BJ (cell line): ENCODE measurements around the gene DOCK8. TPM values are rescaled to one million over a fixed set of nuclear protein-coding genes. Genes with fewer than 3 reads are reported as not detected.

Experiments
- CTCF ChIA-PET: fragments of 350-600 bp; formaldehyde crosslinking; extraction: SDS; loops from one replicate; lab custom pipeline; 2021; ENCODE audit warnings: antibody characterized with exemption, inconsistent platforms; lab: Yijun Ruan, JAX
- POLR2A ChIA-PET: fragments of 300-600 bp; sonication (Branson Sonifier 250); formaldehyde crosslinking; extraction: SDS; loops from one replicate; lab custom pipeline; 2021; ENCODE audit warnings: antibody characterized with exemption; lab: Charles Lee
- DNase-seq: peaks from one replicate; pipeline ENCODE4 v3.0.0-alpha.2; 2011; ENCODE audit warnings: low read depth
- H3K27me3 ChIP-seq: 2 replicates; pipeline ENCODE4 v1.6.0; 2011; ENCODE audit warnings: low read length; ENCODE audit not compliant: control insufficient read depth, insufficient read depth
- H3K36me3 ChIP-seq: 2 replicates; pipeline ENCODE4 v1.5.1; 2011; ENCODE audit warnings: low read length; ENCODE audit not compliant: control insufficient read depth, insufficient read depth
- H3K4me3 ChIP-seq: 2 replicates; pipeline ENCODE4 v1.5.1; 2011; ENCODE audit warnings: low read depth, mild to moderate bottlenecking, control low read depth, low read length
- CTCF ChIP-seq: IDR thresholded peaks from 2 replicates; pipeline ENCODE4 v1.5.1; 2011; ENCODE audit warnings: low read depth, mild to moderate bottlenecking, control low read depth, inconsistent platforms, low read length, moderate library complexity; ENCODE audit not compliant: insufficient read depth
- polyA plus RNA-seq: library from polyadenylated mRNA; depleted of rRNA; stranded (reverse); fragments of >200 nt; gene quantifications from 2 replicates; pipeline ENCODE4 v1.2.3, GENCODE V29; 2011

Gene DOCK8
- polyA plus RNA-seq, 1 experiment: 0.07 TPM

- POLR2A ChIA-PET: no interaction called here
- H3K36me3 ChIP-seq: no peaks in the 10 kb centered on the region
- H3K4me3 ChIP-seq: no peak overlapping the region
- TF ChIP-seq CTCF: no peak
- CTCF ChIA-PET: no interaction called here
- no peaks in the 10 kb centered on the region for H3K27me3 ChIP-seq
- no peak for DNase-seq
These were observed 7.5 kb downstream of the DOCK8 start for GRCh38 chr9:221989-222776.

GRCh38 chr9:223152-223551 is 8.5 kb downstream of the DOCK8 start:
- Histone ChIP-seq H3K36me3 (no peaks in the 10 kb centered on the region), H3K27me3 (no peaks in the 10 kb centered on the region), H3K4me3 (no peak overlapping the region)
- no peak for DNase-seq
- POLR2A ChIA-PET: no interaction called here
- CTCF ChIA-PET: interaction anchor here (0.6 kb wide), 1 partner anchor 277 kb away, joined by 3 read pairs; no protein-coding TSS in a partner anchor
- TF ChIP-seq CTCF: no peak

GRCh38 chr9:224026-224425 is 9.4 kb downstream of the DOCK8 start:
- Histone ChIP-seq H3K36me3 (no peaks in the 10 kb centered on the region), H3K4me3 (no peak overlapping the region), H3K27me3 (no peaks in the 10 kb centered on the region)
- CTCF ChIA-PET: interaction anchor here (0.6 to 2.0 kb wide), 2 partner anchors 9 to 276 kb away, joined by 3 to 6 read pairs; partner anchors contain the start of gene DOCK8
- TF ChIP-seq CTCF: no peak
- no peak for DNase-seq
- POLR2A ChIA-PET: no interaction called here

GRCh38 chr9:224582-225520 is 10.2 kb downstream of the DOCK8 start:
- Histone ChIP-seq H3K4me3 (no peak overlapping the region), H3K36me3 (no peaks in the 10 kb centered on the region), H3K27me3 (no peaks in the 10 kb centered on the region)
- ChIA-PET CTCF (interaction anchor here (2.0 kb wide), 1 partner anchor 9 kb away, joined by 6 read pairs; the partner anchor contains the start of gene DOCK8), POLR2A (no interaction called here)
- TF ChIP-seq CTCF: no peak
- DNase-seq: peak; percentile 5

- no peak for TF ChIP-seq CTCF
- no peak overlapping the region for H3K4me3 ChIP-seq
- POLR2A ChIA-PET: no interaction called here
- no peaks in the 10 kb centered on the region for H3K27me3 ChIP-seq
- no peak for DNase-seq
- CTCF ChIA-PET: no interaction called here
- H3K36me3 ChIP-seq: no peaks in the 10 kb centered on the region
These were observed 13.2 kb downstream of the DOCK8 start for GRCh38 chr9:227860-228259.
